GM12864 (cell line): ENCODE results near the gene PARN.
"Not testable (repeated sequence)": the region's sequence is repeated elsewhere in the genome, so short reads cannot be mapped to it uniquely, and the experiment has no call there.

Experiments
- DNase-seq: peaks from one replicate; pipeline ENCODE4 v3.0.0-alpha.2; 2011; ENCODE audit warnings: low read depth
- H3K4me3 ChIP-seq: 2 replicates; pipeline ENCODE4 v1.5.1; 2011; ENCODE audit warnings: mild to moderate bottlenecking, low read depth, low read length, control low read depth
- CTCF ChIP-seq: IDR thresholded peaks from 2 replicates; pipeline ENCODE4 v1.5.1; 2011; ENCODE audit warnings: low read depth, mild to moderate bottlenecking, moderate library complexity, low read length, control low read depth, inconsistent platforms; ENCODE audit errors: missing control alignments

PARN gene

GRCh38 chr16:14559809-14560241 lies 70.2 kb downstream of the PARN start:
- DNase-seq, result no peak
- no peak for TF ChIP-seq CTCF
- H3K4me3 ChIP-seq, result no peak overlapping the region

DNA sequence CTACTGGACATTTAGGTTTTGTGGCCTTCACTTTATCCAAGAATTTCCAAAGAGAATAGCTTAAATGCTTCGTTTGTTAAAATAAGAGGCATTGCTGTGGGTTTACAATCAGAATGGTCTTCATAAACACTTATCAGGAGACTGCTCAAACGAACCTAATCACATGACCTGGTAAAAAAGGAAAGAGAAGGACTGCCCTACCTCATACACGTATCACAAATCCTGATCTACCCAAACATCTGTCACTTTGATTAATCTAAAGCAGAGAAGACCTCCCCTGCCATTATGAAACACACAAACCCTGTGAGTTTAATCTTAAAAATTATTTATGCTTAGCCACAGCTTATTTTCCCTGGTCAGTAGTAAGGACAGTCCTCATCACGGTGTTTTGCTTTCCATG lies 76.6 kb downstream of the PARN start:
- DNase-seq, result no peak
- TF ChIP-seq CTCF, result no peak
- no peak overlapping the region for H3K4me3 ChIP-seq

DNA sequence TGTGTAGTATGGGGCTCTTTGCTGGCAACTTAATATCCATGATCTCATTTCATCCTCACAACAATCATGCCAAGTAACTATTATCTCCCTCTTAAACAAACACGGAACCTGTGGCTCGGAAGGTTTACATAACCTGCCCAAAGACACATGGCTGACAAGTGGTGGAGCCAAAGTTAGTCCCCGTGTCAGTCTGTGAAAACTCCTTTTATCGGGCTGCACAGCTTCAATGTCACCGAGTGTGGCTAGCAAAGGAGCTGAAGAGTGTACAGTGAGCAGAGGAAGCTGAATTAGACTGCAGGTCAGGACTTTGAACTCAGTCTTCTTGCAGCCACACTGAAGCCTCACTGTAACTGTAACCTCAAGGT lies 80.3 kb downstream of the PARN start:
- no peak for DNase-seq
- H3K4me3 ChIP-seq, result no peak overlapping the region
- TF ChIP-seq CTCF, result no peak

GRCh38 chr16:14548933-14549788 lies 80.9 kb downstream of the PARN start:
- no peak for TF ChIP-seq CTCF
- no peak overlapping the region for H3K4me3 ChIP-seq
- DNase-seq, result no peak

- no peak overlapping the region for H3K4me3 ChIP-seq
- no peak for TF ChIP-seq CTCF
- DNase-seq, result no peak
Observed at GRCh38 chr16:14545346-14545884, 84.6 kb downstream of the PARN start.

DNA sequence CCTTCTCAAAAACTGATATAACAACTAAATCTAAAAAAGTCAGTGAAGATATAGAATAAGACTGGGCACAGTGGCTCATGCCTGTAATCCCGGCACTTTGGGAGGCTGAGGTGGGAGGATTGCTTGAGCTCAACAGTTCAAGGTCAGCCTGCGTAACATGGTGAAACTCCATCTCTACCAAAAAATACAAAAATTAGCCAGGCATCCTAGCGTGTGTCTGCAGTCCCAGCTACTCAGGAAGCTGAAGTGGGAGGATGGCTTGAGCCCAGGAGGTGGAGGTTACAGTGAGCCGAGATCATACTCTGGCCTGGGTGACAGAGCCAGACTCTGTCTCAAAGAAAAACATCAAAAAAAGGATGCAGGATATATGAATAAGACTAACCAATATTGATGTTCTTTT lies 85.2 kb downstream of the PARN start:
- H3K4me3 ChIP-seq, DNase-seq: not testable (repeated sequence)

DNA sequence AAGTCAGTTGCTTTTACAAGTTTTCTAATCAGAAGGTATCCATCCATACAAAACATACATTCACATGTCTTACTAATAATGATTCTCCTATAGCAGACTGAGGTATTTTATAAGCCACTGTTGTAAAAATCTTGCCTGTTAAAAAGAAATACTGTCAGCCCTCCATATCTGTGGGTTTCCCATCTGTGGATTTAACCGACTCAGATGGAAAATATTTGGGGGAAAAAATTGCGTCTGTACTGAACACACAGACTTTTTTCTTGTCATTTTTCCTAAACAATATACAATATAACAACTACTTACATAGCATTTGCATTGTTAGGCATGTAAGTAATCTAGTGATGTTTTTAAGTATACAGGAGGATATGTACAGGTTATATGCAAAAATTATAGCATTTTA lies 90.4 kb downstream of the PARN start:
- H3K4me3 ChIP-seq, result no peak overlapping the region
- no peak for TF ChIP-seq CTCF
- no peak for DNase-seq
